Upper lobe of left lung (tissue), 6 donors: Measurements from ENCODE around the gene CDC25B. TPM values are rescaled to one million over a fixed set of nuclear protein-coding genes. Genes with fewer than 3 reads are reported as not detected.

Experiments
- ATAC-seq, 2 donors: fragments of 200-7000 bp; cut with Tn5 transposase; one replicate each; pipeline ENCODE4 v1.9.1; 2022; ENCODE audit warnings: mild to moderate bottlenecking in 2 of 2, moderate library complexity in 2 of 2; ENCODE audit not compliant: low FRiP score in 2 of 2
- DNase-seq, 2 donors: peaks; one replicate each; pipeline ENCODE4 v3.0.0-alpha.2; 2019 to 2020
- H3K27ac ChIP-seq, 4 donors: fragments of 200-600 bp; sonication (generic); one replicate each; pipeline ENCODE4 v1.5.1; 2016 to 2019
- H3K27me3 ChIP-seq, 4 donors: fragments of 200-600 bp; sonication (generic); one replicate each; pipeline ENCODE4 v1.5.1; 2017 to 2019
- H3K36me3 ChIP-seq, 4 donors: fragments of 200-600 bp; sonication (generic); one replicate each; pipeline ENCODE4 v1.5.1; 2016 to 2019
- H3K4me1 ChIP-seq, 4 donors: fragments of 200-600 bp; sonication (generic); one replicate each; pipeline ENCODE4 v1.5.1; 2018 to 2019
- H3K4me3 ChIP-seq, 4 donors: fragments of 200-600 bp; sonication (generic); one replicate each; pipeline ENCODE4 v1.5.1; 2017 to 2019; ENCODE audit warnings: mild to moderate bottlenecking in 2 of 4, moderate library complexity in 1 of 4
- H3K9me3 ChIP-seq, 4 donors: fragments of 200-600 bp; sonication (generic); one replicate each; pipeline ENCODE4 v1.5.1; 2018 to 2019
- CTCF ChIP-seq, 6 experiments: fragments of 450-650 bp in 4 of 6; fragments of 200-600 bp in 2 of 6; sonication (generic) in 2 of 6; IDR thresholded peaks; one replicate each; pipeline ENCODE4 v1.5.1; 2016 to 2019; ENCODE audit warnings: antibody characterized with exemption in 6 of 6
- EP300 ChIP-seq, 4 donors: sonication (generic); formaldehyde crosslinking; IDR thresholded peaks; one replicate each; pipeline ENCODE4 v1.5.1; 2017; ENCODE audit warnings: antibody characterized with exemption in 4 of 4, control low read depth in 2 of 4
- POLR2A ChIP-seq, 4 donors: fragments of 450-650 bp; IDR thresholded peaks; one replicate each; pipeline ENCODE4 v1.5.1; 2016 to 2017; ENCODE audit warnings: antibody characterized with exemption in 4 of 4, mild to moderate bottlenecking in 2 of 4
- POLR2AphosphoS5 ChIP-seq, 2 donors: sonication (generic); formaldehyde crosslinking; IDR thresholded peaks; one replicate each; pipeline ENCODE4 v1.5.1; 2017; ENCODE audit warnings: antibody characterized with exemption in 2 of 2
- WGBS, 2 donors: methylation state at CpG; one replicate each; pipeline ENCODE4 v1.1.5; 2017 to 2018; 5-methylcytosine and 5-hydroxymethylcytosine counted together
- total RNA-seq, 6 donors: library from RNA; depleted of rRNA in 4 of 6; stranded (reverse); fragments of >200 nt in 4 of 6; gene quantifications; one replicate each; pipeline versions ENCODE4 v1.1.0 to v1.2.1, GENCODE V29; 2016 to 2021
- donor health status: DM: no; HTN: no; CAD: no; lungs with moderate emphysema.
- donor health status: DM: no; HTN: yes; CAD: no; lungs with severe emphysema.

CDC25B gene
- total RNA-seq, 6 donors from 2014 or later, result 45.5 to 151 (median 99.1) TPM

- TF ChIP-seq CTCF (IDR thresholded peaks at IDR 0.05) (peak; percentile 68 to 81 (median 74)), EP300 (IDR thresholded peaks at IDR 0.05) (no peak)
- H3K4me1 ChIP-seq, result peaks cover 6 to 45% (median 12%) of the 10 kb centered on the region in 4 donors
- DNase-seq (peak in 1 of 2 donors; percentile 67), ATAC-seq (peak; percentile 73 to 83)
- peaks cover 0 to 41% (median 23%) of the 10 kb centered on the region in 4 donors for H3K36me3 ChIP-seq
- WGBS, 2 donors, result 52% methylated on average over 4 of the region's 4 CpGs
- H3K4me3 ChIP-seq, result no peak overlapping the region
- H3K27ac ChIP-seq, result peak overlapping the region in 1 of 4 donors; percentile 34
- H3K9me3 ChIP-seq, result no peaks in the 10 kb centered on the region
- no peaks in the 10 kb centered on the region for H3K27me3 ChIP-seq
Measured at GRCh38 chr20:3753098-3753497, 43.0 kb upstream of the CDC25B start.

GRCh38 chr20:3753501-3754275 lies 42.4 kb upstream of the CDC25B start:
- peak in 1 of 2 donors; percentile 5 for ATAC-seq
- peak in 1 of 2 donors; percentile 83 for DNase-seq
- Histone ChIP-seq H3K36me3 (peaks cover 0 to 35% (median 21%) of the 10 kb centered on the region in 4 donors), H3K4me1 (peaks cover 6 to 45% (median 12%) of the 10 kb centered on the region in 4 donors), H3K4me3 (no peak overlapping the region), H3K9me3 (no peaks in the 10 kb centered on the region), H3K27me3 (no peaks in the 10 kb centered on the region), H3K27ac (peak overlapping the region in 2 of 4 donors; percentile 34 to 38)
- WGBS, 2 donors, result 70 to 82% methylated on average over 18 to 21 of the region's 26 CpGs
- TF ChIP-seq CTCF (IDR thresholded peaks at IDR 0.05), result no peak
- no peak for TF ChIP-seq POLR2A (IDR thresholded peaks at IDR 0.05)
- no peak for TF ChIP-seq EP300 (IDR thresholded peaks at IDR 0.05)
- no peak for TF ChIP-seq POLR2AphosphoS5 (IDR thresholded peaks at IDR 0.05)

GRCh38 chr20:3754276-3754630 lies 41.9 kb upstream of the CDC25B start:
- H3K4me1 ChIP-seq, result peaks cover 6 to 45% (median 12%) of the 10 kb centered on the region in 4 donors
- no peak for DNase-seq

GRCh38 chr20:3755269-3755668 lies 40.8 kb upstream of the CDC25B start:
- 43 to 92% methylated on average over 1 to 7 of the region's 7 CpGs for WGBS, 2 donors
- Histone ChIP-seq H3K36me3 (peaks cover 0 to 19% (median 16%) of the 10 kb centered on the region in 4 donors), H3K27ac (no peak overlapping the region), H3K4me3 (no peak overlapping the region), H3K27me3 (no peaks in the 10 kb centered on the region), H3K4me1 (peaks cover 6 to 35% (median 12%) of the 10 kb centered on the region in 4 donors), H3K9me3 (no peaks in the 10 kb centered on the region)
- ATAC-seq (no peak), DNase-seq (peak in 1 of 2 donors; percentile 56)
- no peak for TF ChIP-seq EP300 (IDR thresholded peaks at IDR 0.05)
- TF ChIP-seq CTCF (IDR thresholded peaks at IDR 0.05), result no peak
- no peak for TF ChIP-seq POLR2AphosphoS5 (IDR thresholded peaks at IDR 0.05)
- TF ChIP-seq POLR2A (IDR thresholded peaks at IDR 0.05), result no peak

More at GRCh38 chr20:3754276-3754630, 41.9 kb upstream of the CDC25B start:
- 84 to 90% methylated on average over 12 to 16 of the region's 16 CpGs for WGBS, 2 donors
- H3K4me3 ChIP-seq, result no peak overlapping the region
- H3K27ac ChIP-seq, result peak overlapping the region in 1 of 4 donors; percentile 10
- no peak for ATAC-seq
- no peaks in the 10 kb centered on the region for H3K27me3 ChIP-seq
- H3K9me3 ChIP-seq, result no peaks in the 10 kb centered on the region
- H3K36me3 ChIP-seq, result peaks cover 0 to 29% (median 21%) of the 10 kb centered on the region in 4 donors
- TF ChIP-seq POLR2AphosphoS5 (IDR thresholded peaks at IDR 0.05), result no peak

GRCh38 chr20:3755814-3756480 lies 40.2 kb upstream of the CDC25B start:
- no peaks in the 10 kb centered on the region for H3K27me3 ChIP-seq
- DNase-seq, result no peak
- H3K4me1 ChIP-seq, result peaks cover 6 to 31% (median 12%) of the 10 kb centered on the region in 4 donors
- TF ChIP-seq EP300 (IDR thresholded peaks at IDR 0.05), result no peak
- no peak for TF ChIP-seq POLR2A (IDR thresholded peaks at IDR 0.05)
- TF ChIP-seq POLR2AphosphoS5 (IDR thresholded peaks at IDR 0.05), result no peak
- no peak for TF ChIP-seq CTCF (IDR thresholded peaks at IDR 0.05)
- peaks cover 0 to 14% (median 12%) of the 10 kb centered on the region in 4 donors for H3K36me3 ChIP-seq
- WGBS, 2 donors, result 88 to 100% methylated on average over 2 to 4 of the region's 5 CpGs
- H3K27ac ChIP-seq, result no peak overlapping the region
- H3K9me3 ChIP-seq, result no peaks in the 10 kb centered on the region
- ATAC-seq, result no peak
- no peak overlapping the region for H3K4me3 ChIP-seq
